GM19043 (cell line): ENCODE data around the gene RUNX2.

Source experiments
- ATAC-seq: cut with Tn5 transposase; IDR thresholded peaks from one replicate; pipeline ENCODE4 v1.9.1; 2021; ENCODE audit warnings: low read depth; ENCODE audit not compliant: unreplicated experiment

The RUNX2 gene

GRCh38 chr6:45712786-45713185 lies 384.7 kb downstream of the RUNX2 start:
- no peak for ATAC-seq
